Mammary epithelial cell (primary cell): ENCODE results near the gene NRXN2.

Experiments used
- CTCF ChIP-seq, 2 donors: IDR thresholded peaks in 1 of 2; conservative IDR thresholded peaks in 1 of 2; 2 replicates each; pipeline ENCODE4 v1.5.1; 2011 to 2012; ENCODE audit warnings: inconsistent platforms in 2 of 2, low read length in 2 of 2, mild to moderate bottlenecking in 2 of 2, control low read depth in 1 of 2, low read depth in 1 of 2; ENCODE audit not compliant: insufficient read depth in 1 of 2; ENCODE audit errors: extremely low read depth in 1 of 2
- EZH2 ChIP-seq: IDR thresholded peaks from 2 replicates; pipeline ENCODE4 v1.6.1; 2012; ENCODE audit warnings: low read length, inconsistent platforms, borderline replicate concordance

GRCh38 chr11:64758330-64759079 lies 35.5 kb upstream of the NRXN2 start:
- TF ChIP-seq CTCF (conservative IDR thresholded peaks at IDR 0.05 in 1 of 2, IDR thresholded peaks at IDR 0.05 in 1 of 2; ENCODE audit: extremely low read depth in 1 of 2, insufficient read depth in 1 of 2, low read depth in 1 of 2, low read length in 2 of 2) (no peak), EZH2 (no peak)
